GM21737 (cell line): Measurements from ENCODE around the gene DUSP16.

Experiments
- ATAC-seq: cut with Tn5 transposase; IDR thresholded peaks from one replicate; pipeline ENCODE4 v1.9.1; 2021; ENCODE audit warnings: mild to moderate bottlenecking, moderate library complexity; ENCODE audit not compliant: unreplicated experiment

DUSP16 gene

DNA sequence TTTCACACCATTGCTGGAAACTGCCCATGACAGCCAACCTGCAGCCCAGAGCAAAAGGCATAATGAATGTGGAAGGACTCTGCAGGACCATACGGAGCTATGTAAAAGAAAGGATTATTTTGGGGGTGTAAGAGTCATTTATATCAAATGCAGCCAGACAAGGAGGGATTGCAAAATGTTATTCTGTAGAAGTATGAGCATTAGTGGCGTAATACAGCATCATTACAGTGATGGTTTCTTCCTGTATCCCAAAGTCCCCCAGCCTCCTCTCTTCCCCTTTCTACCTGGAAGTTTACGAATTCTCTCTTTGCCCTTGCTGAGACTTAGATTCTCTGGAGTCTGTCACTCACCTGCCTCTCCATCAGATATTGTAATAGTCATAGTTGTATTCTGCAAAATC is 115.9 kb downstream of the DUSP16 start:
- no peak for ATAC-seq

DNA sequence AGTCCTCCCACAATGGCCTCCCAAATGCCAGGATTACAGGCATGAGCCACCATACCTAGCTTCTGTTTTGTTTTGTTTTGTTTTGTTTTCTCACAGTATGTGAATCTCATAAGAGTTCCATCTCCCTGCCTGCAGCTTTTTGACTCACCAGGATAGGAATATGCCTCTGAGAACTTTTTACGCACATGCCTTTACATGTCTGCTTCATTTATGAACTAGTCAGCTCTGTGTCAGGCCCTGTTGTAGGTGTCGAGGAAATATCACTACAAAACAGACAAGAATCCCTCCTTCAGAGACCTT is 116.8 kb downstream of the DUSP16 start:
- no peak for ATAC-seq

DNA sequence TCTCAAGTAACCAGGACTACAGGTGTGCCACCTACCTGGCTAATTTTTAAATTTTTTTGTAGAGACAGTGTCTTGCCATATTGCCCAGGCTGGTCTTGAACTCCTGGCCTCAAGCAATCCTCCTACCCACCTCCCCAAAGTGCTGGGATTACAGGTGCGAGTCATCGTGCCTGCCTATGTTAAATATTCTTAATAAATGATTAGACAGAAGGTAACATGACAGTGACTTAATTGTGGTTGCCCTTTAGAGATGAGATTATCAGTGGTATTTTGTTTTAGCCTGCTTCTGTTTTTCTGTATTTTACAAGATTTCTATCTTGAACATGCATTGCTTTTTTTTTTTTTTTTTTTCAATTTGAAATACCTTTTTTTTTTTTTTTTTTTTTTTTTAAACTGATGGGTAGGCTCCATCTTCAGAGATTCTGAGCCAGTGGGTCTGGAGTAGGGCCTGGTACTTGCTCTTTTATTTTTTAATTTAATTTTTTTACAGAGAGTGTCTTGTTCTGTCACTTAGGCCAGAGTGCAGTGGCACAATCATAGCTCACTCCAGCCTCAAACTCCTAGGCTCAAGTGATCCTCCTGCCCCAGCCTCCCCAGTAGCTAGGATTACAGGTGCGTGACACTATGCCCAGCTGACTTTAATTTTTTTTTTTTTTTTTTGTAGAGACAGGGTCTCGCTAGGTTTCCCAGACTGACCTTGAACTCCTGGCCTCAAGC is 117.3 kb downstream of the DUSP16 start:
- ATAC-seq, result no peak

DNA sequence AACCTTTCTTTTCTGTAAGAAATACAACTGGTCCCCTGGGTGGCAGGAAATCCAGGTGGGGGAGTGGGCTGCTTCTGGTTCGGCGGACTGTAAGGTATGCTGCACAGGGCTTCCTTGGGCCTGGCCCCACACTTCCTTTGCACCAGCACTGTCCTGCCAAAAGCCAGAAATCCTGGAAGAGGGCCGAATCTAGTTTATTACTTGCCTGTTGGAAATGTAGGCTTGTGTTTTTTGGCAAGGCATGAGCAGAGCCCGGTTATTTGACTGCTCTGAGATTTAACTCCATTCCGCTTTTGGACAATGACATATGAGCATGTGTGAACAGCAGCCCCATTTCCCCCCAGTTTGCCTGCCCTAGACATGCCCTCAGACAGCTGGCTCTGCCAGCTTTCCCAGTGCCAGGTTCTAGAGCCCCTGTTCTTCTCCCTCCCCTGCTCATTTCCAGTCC is 119.2 kb downstream of the DUSP16 start:
- no peak for ATAC-seq

DNA sequence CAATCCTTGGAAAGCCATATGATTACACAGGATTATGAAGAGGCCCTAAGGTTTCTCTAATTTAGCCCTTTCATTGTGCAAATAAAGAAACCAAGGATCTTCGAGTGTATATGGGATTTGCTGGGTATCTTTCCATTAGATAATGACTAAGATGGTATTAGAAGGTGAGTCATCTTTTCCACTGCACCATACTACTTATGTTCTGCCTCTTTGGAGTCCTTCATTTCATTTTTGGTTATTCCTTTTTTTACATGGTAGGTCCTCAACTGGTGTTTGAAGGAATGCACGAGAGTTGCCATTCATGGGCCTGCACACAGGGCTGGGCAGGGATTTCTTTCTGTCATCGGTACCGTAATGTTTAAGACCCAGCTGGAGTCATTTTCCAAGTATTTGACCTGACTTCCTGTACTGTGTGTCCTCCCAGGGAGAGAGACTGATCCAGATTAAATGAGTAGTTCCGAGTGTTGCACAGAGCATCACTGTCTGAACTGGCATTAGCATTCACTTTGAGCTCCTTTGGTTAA is 120.1 kb downstream of the DUSP16 start:
- ATAC-seq, result no peak

DNA sequence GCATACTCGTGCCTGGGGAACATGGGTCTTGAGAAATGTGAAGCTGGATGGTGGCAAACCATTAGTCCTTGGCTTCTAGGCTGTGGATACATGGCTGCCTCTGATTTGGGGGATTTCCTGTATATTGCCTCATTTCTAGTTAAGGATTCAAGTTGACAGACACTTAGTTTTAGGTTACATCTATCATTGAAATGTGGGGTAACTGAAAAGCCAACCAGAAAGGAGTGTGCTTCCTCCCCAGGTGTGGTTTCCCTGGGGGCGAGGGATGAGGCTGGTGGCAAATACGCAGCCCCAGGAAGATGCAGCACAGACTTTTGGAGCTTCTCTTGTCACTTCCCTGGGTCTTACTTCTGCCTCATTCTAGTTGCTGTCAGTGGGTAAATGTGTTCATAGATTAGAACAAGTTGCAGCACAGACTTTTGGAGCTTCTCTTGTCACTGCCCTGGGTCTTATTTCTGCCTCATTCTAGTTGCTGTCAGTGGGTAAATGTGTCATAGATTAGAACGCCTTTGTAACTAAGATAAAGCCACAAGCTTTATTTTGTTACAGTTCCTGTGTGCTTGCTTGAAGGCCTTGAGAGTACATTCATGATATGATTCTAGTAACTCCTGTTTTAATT is 120.7 kb downstream of the DUSP16 start:
- no peak for ATAC-seq

DNA sequence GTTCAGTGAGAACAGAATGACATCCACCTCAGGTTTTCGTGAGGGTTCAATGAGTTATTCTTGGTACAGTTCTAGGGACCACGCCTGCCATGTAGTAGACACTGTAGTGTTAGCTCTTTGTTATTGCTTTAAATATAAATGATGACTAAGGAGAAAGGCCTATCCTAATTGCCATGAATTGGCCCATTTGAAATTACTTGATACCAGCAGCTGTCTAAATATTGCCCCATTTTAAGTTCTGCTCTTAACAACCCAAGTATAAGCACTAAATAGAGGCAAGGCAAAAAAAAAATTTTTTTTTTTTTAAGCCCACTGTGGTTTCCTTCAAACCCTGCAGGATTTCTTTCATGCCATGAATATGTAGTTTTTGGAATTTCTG is 121.2 kb downstream of the DUSP16 start:
- ATAC-seq, result no peak

DNA sequence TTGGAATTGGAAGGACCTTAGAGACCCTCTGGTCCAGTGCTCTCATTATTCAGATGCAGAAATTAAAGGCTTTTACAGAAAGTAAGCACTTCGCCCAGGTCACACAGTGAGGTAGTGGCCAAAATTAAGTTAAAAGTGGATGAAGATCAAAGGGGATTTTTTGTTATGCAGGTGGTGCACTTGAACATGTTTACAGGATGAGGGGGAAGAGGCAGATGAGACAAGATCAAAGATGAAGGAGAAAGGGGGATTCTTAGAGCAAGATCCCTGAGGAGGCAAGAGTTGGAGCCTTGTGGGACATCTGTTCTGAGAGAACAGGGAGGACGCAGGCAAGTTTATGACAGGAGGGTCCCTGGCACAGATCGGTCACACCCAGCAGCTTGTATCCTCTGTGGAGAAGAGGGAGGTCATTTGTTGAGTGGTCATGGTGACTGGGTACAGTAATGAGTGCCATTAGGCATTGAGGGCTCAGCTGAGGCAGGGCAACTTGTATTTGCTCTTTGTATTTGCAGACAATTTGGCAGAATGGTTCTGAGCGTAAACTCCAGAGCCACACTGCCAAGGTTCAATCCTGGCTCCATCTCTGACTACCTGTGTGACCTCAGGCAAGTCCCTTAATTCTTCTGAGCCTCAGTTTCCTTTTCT is 121.8 kb downstream of the DUSP16 start:
- ATAC-seq, result no peak

DNA sequence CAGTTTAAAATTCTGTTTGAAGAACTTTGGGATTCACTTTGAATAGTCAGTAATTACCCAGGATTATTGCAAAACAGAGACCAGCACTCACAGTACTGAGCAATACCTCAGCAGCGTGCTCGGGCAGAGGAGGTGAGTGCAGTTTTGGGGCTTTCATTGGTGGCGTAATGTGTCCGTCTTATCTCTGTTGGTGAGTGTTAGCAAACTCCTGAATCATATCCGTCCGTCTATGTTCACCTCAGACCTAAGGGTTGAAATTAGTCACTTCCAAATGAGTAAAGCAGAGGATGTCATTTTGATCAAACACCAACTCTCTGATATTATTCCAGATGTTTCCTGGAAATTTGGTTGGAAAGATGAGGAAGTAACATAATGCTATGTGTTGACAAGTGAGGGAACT is 123.0 kb downstream of the DUSP16 start:
- no peak for ATAC-seq

DNA sequence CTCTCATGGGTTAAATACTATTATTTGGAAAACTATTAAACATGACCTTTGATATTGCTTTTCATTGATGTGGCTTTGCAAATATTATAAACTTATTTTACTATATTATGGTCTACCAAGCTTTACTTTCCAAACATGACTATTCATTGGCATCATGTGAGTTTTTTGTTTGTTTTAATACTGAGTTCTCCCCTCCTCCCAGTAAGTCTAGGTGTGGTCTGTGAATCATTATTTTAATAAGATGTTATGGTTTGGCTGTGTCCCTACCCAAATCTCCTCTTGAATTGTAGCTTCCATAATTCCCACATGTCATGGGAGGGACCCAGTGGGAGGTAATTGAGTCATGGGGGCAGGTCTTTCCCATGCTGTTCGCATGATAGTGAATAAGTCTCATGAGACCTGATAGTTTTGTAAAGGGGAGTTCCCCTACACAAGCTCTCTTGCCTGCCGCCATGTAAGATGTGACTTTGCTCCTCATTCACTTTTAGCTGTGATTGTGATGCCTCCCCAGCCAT is 125.8 kb downstream of the DUSP16 start:
- no peak for ATAC-seq

DNA sequence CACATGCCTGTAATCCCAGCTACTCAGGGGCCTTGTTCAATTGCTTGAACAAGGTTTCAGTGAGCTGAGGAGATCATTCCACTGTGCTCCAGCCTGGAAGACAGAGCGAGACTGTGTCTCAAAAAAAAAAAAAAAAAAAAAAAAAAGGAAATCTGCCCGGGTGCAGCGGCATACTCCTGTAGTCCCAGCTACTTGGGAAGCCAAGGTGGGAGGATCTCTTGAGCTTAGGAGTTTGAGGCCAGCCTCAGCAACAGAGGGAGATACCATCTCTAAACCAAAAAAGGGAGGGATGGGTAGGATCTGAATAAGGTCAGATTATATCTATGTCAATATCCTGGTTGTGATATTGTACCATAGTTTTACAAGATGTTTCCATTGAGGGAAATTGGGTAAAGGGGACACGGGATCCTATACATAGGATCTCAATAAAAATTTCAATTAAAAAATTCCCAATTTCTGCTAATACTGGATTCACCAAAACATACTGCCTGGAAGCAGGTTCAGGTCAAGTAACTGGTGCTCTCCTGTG is 129.4 kb downstream of the DUSP16 start:
- ATAC-seq, result no peak

DNA sequence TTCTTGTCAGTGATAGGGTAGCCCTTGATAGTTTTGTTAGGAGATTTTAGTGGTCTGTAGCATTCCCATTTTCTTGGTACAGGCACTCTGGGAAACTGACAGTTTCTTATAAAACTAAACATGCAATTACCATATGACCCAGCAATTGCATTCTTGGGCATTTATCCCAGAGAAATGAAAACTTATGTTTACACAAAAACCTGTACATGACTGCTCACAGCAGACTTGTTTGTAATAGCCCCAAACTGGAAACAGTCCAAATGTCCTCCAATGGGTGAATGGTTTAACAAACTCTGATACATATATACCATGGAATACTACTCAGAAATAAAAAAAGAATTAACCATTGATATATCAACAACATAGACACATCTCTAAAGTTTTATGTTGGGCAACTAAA is 130.3 kb downstream of the DUSP16 start:
- ATAC-seq, result no peak

DNA sequence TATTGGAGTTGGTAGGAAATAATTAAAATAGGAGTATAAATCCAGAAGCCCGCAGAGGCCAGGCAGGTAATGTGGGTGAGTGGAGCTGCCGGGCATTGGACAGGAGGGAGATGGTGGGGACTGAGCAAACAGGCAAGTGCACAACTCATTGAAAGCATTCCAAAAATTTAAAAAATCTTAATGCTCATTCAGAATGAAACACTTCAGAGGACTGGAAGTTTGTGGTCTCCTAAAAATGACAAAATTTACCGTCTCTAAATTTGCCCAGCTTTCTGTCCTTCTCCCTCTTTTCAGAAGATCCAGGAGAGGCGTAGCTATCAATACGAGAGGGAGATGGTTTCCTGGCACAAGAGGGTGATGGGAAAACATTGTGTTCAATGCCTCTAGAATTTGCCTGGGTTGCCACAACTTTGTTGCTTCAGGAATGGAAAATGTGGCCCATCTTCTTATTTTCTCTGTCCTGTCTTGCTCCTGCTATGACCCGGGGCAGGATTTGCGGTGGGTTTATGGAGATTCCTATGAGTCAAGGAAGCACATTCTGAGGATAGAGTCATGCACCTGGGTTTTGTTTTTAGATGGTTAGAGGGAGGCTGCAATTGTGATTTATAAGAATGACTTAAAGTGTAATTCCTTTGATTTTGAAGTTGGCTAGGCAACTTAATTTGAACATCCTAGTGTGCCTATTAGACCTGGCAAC is 133.6 kb downstream of the DUSP16 start:
- ATAC-seq, result no peak

DNA sequence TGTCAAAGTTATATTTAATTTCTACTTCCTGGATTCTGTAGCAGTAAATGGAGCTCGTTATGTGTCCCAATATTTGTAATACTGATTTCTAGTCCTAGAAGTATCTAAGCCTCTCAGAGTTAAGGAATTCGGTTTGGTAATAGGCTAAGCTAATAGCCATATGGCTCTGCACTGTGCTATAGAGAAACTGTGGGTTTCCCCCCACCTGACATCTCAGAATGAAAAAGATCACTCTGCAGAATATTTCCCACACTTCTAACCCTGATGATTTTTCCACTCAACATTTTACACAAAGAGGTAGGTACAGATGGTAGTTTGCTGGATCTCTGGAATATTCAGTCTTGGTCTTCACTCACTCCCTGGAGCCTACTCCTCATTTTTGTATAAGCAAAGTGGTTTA is 134.6 kb downstream of the DUSP16 start:
- ATAC-seq, result no peak

DNA sequence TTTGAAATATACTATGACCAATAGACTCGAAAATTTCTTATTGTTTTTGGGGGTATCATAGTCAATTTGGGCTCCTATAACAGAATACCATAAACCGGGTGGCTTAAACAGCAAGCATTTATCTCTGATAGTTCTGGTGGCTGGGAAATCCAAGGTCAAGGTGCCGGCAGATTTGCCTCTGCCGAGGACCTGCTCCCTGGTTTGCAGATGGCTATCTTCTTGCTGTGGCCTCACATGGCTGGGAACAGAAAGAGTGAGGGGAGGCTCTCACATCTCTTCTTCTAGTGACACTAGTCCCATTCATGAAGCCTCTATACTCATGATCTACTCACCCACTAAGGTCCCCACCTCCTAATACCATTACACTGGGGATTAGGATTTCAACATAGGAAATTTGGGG is 135.1 kb downstream of the DUSP16 start:
- ATAC-seq, result no peak

DNA sequence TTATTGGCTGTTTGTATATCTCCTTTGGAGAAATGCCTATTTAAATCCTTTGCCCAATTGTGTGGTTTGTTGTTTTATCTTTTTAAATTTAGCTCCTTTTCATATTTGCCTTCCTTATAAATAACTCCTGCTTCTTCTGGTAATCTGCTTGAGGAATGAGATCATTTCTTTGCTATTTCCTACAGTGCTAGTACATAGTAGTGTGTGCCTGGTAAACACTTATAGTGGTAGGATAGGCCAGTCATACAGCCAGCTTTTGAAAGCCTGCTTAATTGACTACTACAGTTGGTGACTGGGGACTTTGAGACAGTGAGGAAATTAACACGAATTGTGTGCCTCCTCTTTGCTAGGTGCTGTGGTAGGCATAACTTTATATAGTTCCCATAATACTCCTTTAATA is 137.0 kb downstream of the DUSP16 start:
- ATAC-seq, result no peak

DNA sequence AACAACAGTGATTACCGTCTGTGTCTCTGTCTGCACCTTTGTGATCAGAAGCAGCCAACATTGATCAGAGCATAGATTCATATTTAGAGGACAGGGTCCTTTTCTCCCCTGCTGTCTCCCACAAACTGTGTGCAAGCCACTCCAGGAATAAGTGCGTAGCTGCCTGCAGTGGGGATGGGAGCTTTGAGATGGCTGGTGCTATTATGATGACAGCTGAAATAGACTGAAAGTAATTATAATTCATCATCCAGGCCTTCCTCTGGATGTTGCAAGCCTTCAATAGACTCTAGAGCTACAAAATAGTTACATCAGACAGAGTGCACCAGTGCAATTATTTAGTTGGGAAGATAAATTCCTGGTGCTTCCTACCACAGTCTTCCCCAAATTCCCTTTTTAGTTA is 137.7 kb downstream of the DUSP16 start:
- no peak for ATAC-seq
